Natural killer cell (primary cell): ENCODE results near the gene GTF3C1. TPM values are rescaled to one million over a fixed set of nuclear protein-coding genes. Genes with fewer than 3 reads are reported as not detected.
"Not testable (repeated sequence)": the region's sequence is repeated elsewhere in the genome, so short reads cannot be mapped to it uniquely, and the experiment has no call there.

Experiments
- ATAC-seq, 3 donors: fragments of 150-1000 bp in 2 of 3; fragments of 200-7000 bp in 1 of 3; cut with Tn5 transposase; 1 replicate in 1 of 3; 2 replicates in 2 of 3; pipeline ENCODE4 v1.10.0; 2021; ENCODE audit warnings: mild to moderate bottlenecking in 2 of 3, moderate library complexity in 2 of 3
- DNase-seq, 2 donors: peaks; one replicate each; pipeline versions ENCODE4 v3.0.0 to v3.0.0-alpha.2; 2013 to 2021; ENCODE audit warnings: mixed read lengths in 1 of 2
- H3K27ac ChIP-seq: one replicate; pipeline ENCODE4 v1.5.1; 2013; ENCODE audit warnings: mild to moderate bottlenecking, low read length
- H3K27me3 ChIP-seq: one replicate; pipeline ENCODE4 v1.6.1; 2013; ENCODE audit warnings: low read length; ENCODE audit not compliant: control insufficient read depth, insufficient read depth
- H3K36me3 ChIP-seq: one replicate; pipeline ENCODE4 v1.6.1; 2013; ENCODE audit warnings: low read length; ENCODE audit not compliant: control insufficient read depth, insufficient read depth
- H3K4me1 ChIP-seq: one replicate; pipeline ENCODE4 v1.6.1; 2013; ENCODE audit warnings: low read length; ENCODE audit not compliant: control insufficient read depth, insufficient read depth
- H3K4me3 ChIP-seq: one replicate; pipeline ENCODE4 v1.5.1; 2013; ENCODE audit warnings: low read length
- H3K9me3 ChIP-seq: one replicate; pipeline ENCODE4 v1.6.1; 2013; ENCODE audit warnings: low read length; ENCODE audit not compliant: control insufficient read depth, insufficient read depth
- H3K27ac Mint-ChIP-seq, 2 donors: one replicate each; pipeline ENCODE4 v1.8.0; 2022; ENCODE audit warnings: mild to moderate bottlenecking in 2 of 2, mixed read lengths in 2 of 2, moderate library complexity in 1 of 2
- H3K27me3 Mint-ChIP-seq, 2 donors: one replicate each; pipeline ENCODE4 v1.8.0; 2022; ENCODE audit warnings: low read depth in 2 of 2, mixed read lengths in 2 of 2
- H3K36me3 Mint-ChIP-seq: one replicate; pipeline ENCODE4 v1.8.0; 2022; ENCODE audit warnings: mixed read lengths
- H3K4me1 Mint-ChIP-seq, 2 donors: one replicate each; pipeline ENCODE4 v1.8.0; 2022; ENCODE audit warnings: mixed read lengths in 2 of 2
- H3K4me3 Mint-ChIP-seq: one replicate; pipeline ENCODE4 v1.8.0; 2022; ENCODE audit warnings: mild to moderate bottlenecking, moderate library complexity, mixed read lengths
- H3K9me3 Mint-ChIP-seq, 2 donors: one replicate each; pipeline ENCODE4 v1.8.0; 2022; ENCODE audit warnings: mixed read lengths in 2 of 2
- WGBS: methylation state at CpG from one replicate; pipeline ENCODE4 v1.1.7; 2013; ENCODE audit warnings: missing lambda C conversion rate; ENCODE audit not compliant: insufficient coverage; 5-methylcytosine and 5-hydroxymethylcytosine counted together
- intact Hi-C: fragments of 100-400 bp; cut with micrococcal nuclease; formaldehyde crosslinking; loops from one replicate; pipeline ENCODE4 v1.14.2; 2022
- total RNA-seq, 4 donors: library from RNA; stranded (reverse); fragments of 120-200 nt in 1 of 4; gene quantifications; one replicate each; pipeline versions ENCODE4 v1.2.3 to v1.2.4, GENCODE V29; 2013 to 2022
- TF ChIP-seq, protein P1 (sequence below): fragments of 200-600 bp; IDR thresholded peaks from one replicate; pipeline ENCODE4 v1.8.0; 2022; ENCODE audit warnings: antibody characterized with exemption

GTF3C1 gene
- total RNA-seq, 3 donors from 2014 or later (not counting 1 experiment from before 2014, with no cell fraction given) = 111 to 160 (median 125) TPM

DNA sequence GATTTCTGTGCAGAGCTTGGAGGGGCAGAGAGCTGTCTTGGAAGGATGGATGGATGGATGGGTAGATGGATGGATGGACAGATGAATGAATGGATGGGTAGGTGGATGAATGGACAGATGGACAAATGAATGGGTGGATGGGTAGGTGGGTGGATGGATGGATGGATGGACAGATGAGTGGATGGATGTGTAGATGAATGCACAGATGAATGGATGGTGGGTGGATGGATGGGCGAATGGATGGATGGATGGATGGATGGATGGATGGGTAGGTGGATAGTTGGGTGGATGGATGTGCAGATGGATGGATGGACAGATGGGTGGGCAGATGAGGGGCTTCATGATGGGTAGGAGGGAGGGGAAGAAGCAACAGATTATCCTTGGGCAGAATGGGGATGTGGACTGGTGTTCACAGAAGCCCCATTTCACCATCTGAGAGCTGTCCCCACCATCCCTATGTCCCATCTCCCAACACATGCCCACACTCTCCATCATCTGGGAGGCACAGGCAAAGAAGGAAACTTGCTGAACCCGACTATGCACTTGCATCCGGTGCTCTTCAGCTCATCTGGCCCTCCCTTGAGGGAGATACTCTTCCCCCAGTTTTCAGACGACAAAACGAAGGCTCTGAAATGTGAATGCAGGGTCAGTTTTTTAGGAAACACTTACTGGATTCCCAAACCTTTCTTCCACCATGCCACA lies 90.6 kb downstream of the GTF3C1 start:
- Histone ChIP-seq H3K36me3 (peaks cover 43% of the 10 kb centered on the region), H3K27ac (no peak overlapping the region), H3K9me3 (no peaks in the 10 kb centered on the region), H3K4me3 (no peak overlapping the region), H3K27me3 (no peaks in the 10 kb centered on the region), H3K4me1 (peaks cover 82% of the 10 kb centered on the region)
- Mint-ChIP-seq H3K4me1 (peaks cover 35 to 65% of the 10 kb centered on the region in 2 donors), H3K27me3 (no peaks in the 10 kb centered on the region), H3K27ac (peak overlapping the region; percentile 80 to 81), H3K4me3 (no peak overlapping the region), H3K9me3 (no peaks in the 10 kb centered on the region), H3K36me3 (no peaks in the 10 kb centered on the region)
- DNase-seq (no peak), ATAC-seq (no peak)
- intact Hi-C loops = no loop called here
- TF ChIP-seq, protein P1, sequence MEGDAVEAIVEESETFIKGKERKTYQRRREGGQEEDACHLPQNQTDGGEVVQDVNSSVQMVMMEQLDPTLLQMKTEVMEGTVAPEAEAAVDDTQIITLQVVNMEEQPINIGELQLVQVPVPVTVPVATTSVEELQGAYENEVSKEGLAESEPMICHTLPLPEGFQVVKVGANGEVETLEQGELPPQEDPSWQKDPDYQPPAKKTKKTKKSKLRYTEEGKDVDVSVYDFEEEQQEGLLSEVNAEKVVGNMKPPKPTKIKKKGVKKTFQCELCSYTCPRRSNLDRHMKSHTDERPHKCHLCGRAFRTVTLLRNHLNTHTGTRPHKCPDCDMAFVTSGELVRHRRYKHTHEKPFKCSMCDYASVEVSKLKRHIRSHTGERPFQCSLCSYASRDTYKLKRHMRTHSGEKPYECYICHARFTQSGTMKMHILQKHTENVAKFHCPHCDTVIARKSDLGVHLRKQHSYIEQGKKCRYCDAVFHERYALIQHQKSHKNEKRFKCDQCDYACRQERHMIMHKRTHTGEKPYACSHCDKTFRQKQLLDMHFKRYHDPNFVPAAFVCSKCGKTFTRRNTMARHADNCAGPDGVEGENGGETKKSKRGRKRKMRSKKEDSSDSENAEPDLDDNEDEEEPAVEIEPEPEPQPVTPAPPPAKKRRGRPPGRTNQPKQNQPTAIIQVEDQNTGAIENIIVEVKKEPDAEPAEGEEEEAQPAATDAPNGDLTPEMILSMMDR = no peak
- WGBS = 97% methylated on average over 5 of the region's 5 CpGs

DNA sequence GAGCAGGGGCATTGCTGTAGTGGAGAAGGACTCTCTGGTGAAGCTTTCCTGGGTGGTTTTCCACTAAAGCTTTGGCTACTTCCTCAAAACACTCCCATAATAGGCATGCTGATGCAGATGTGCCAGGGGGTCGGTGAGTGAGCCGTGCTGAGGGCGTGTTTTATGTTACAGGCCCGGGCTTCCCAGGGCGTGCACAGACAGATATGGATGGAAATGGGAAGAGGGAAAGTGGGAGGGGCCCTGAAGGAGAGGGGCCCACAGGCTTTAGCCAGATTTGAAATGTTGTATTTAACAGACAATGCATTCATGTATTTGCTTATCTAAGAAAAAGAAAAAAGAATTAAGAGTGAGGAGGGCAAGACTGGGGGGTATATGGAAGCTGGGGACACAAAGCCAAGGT lies 91.5 kb downstream of the GTF3C1 start:
- DNase-seq (no peak), ATAC-seq (no peak)
- no peaks in the 10 kb centered on the region for H3K27me3 Mint-ChIP-seq
- no peaks in the 10 kb centered on the region for H3K36me3 Mint-ChIP-seq
- no peak overlapping the region for H3K4me3 Mint-ChIP-seq
- TF ChIP-seq, protein P1 = no peak
- no peaks in the 10 kb centered on the region for H3K9me3 ChIP-seq
- H3K4me1 Mint-ChIP-seq = peaks cover 28 to 60% of the 10 kb centered on the region in 2 donors
- no peaks in the 10 kb centered on the region for H3K27me3 ChIP-seq
- WGBS = 74% methylated on average over 5 of the region's 5 CpGs
- no peak overlapping the region for H3K4me3 ChIP-seq
- no peaks in the 10 kb centered on the region for H3K9me3 Mint-ChIP-seq
- H3K4me1 ChIP-seq = peaks cover 82% of the 10 kb centered on the region
- peaks cover 41% of the 10 kb centered on the region for H3K36me3 ChIP-seq
- no peak overlapping the region for H3K27ac ChIP-seq
- peak overlapping the region; percentile 80 to 81 for H3K27ac Mint-ChIP-seq
- intact Hi-C loops = no loop called here

DNA sequence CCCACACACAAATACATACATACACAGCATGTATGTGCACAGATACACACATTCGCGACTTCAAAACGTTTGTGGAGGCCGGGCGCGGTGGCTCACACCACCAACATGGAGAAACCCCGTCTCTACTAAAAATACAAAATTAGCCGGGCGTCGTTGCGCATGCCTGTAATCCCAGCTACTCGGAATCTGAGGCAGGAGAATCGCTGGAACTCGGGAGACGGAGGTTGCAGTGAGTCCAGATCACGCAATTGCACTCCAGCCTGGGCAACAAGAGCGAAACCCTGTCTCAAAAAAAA lies 92.2 kb downstream of the GTF3C1 start:
- H3K9me3 ChIP-seq, H3K9me3 Mint-ChIP-seq, H3K4me3 ChIP-seq, H3K4me3 Mint-ChIP-seq, H3K36me3 Mint-ChIP-seq, ATAC-seq, H3K27me3 Mint-ChIP-seq, DNase-seq, H3K27ac ChIP-seq, H3K27me3 ChIP-seq: not testable (repeated sequence)
- Mint-ChIP-seq H3K4me1 (peaks cover 30 to 58% of the 10 kb centered on the region in 2 donors), H3K27ac (peak overlapping the region; percentile 84 to 98)
- intact Hi-C loops = loop anchor here (1.0 to 2.0 kb wide), 3 partner anchors 221 to 302 kb away; no protein-coding TSS in a partner anchor
- WGBS = 93% methylated on average over 17 of the region's 17 CpGs
- Histone ChIP-seq H3K4me1 (peaks cover 82% of the 10 kb centered on the region), H3K36me3 (peaks cover 37% of the 10 kb centered on the region)

DNA sequence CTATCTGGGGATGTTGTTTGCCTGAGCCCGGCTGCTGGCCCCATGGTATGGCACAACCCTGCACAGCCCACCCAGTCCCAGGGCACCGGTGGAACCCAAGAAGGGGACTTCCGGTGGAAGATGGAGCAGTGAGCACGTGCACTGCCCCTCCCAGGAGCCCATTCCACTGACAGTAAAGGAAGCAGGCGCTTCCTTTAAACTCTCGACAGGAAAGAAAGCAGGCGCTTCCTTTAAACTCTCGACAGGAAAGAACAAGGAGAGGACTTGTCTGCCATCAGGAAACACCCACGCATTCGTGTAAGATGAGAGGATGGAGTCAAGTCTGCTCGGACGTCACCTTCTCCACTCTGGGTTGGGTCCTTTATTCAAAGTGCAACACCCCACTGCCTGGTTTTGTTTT lies 94.0 kb downstream of the GTF3C1 start:
- peaks cover 20% of the 10 kb centered on the region for H3K36me3 ChIP-seq
- DNase-seq = peak in 1 of 2 donors; percentile 52
- Mint-ChIP-seq H3K4me1 (peaks cover 45 to 59% of the 10 kb centered on the region in 2 donors), H3K36me3 (no peaks in the 10 kb centered on the region), H3K27ac (peak overlapping the region; percentile 84 to 98), H3K9me3 (no peaks in the 10 kb centered on the region), H3K27me3 (no peaks in the 10 kb centered on the region), H3K4me3 (no peak overlapping the region)
- no peaks in the 10 kb centered on the region for H3K9me3 ChIP-seq
- ATAC-seq = no peak
- TF ChIP-seq, protein P1 = no peak
- peaks cover 82% of the 10 kb centered on the region for H3K4me1 ChIP-seq
- H3K27me3 ChIP-seq = no peaks in the 10 kb centered on the region
- H3K4me3 ChIP-seq = no peak overlapping the region
- intact Hi-C loops = loop anchor here (1.0 to 2.0 kb wide), 2 partner anchors 7 to 219 kb away; no protein-coding TSS in a partner anchor
- H3K27ac ChIP-seq = no peak overlapping the region
- 14% methylated on average over 12 of the region's 12 CpGs for WGBS
